ENCODE results near the gene MFN2. TPM values are rescaled to one million over a fixed set of nuclear protein-coding genes. Genes with fewer than 3 reads are reported as not detected.
"Not testable (repeated sequence)": the region's sequence is repeated elsewhere in the genome, so short reads cannot be mapped to it uniquely, and the experiment has no call there.

MFN2 gene
- total and polyA plus RNA-seq, 11 donors, result 263 to 900 (median 625) TPM

GRCh38 chr1:12029720-12030339, 49.6 kb downstream of the MFN2 start:
- WGBS, 4 donors, result 92 to 97% (median 94%) methylated on average over 21 to 32 of the region's 32 CpGs
- intact Hi-C loops (cut with DNase I), result loop anchor here in 4 of 10 donors (5.0 to 10.0 kb wide), 5 partner anchors 52 to 193 kb away; no protein-coding TSS in a partner anchor
- H3K4me3 ChIP-seq, result no peak overlapping the region
- H3K36me3 ChIP-seq, result peaks cover 0 to 78% (median 42%) of the 10 kb centered on the region in 9 donors
- no peak overlapping the region for H3K27ac ChIP-seq
- H3K4me1 ChIP-seq, result peaks cover 0 to 6% (median 0%) of the 10 kb centered on the region in 12 donors
- ATAC-seq (peak in 1 of 4 donors; percentile 14), DNase-seq (no peak)
- no peaks in the 10 kb centered on the region for H3K27me3 ChIP-seq
- no peaks in the 10 kb centered on the region for H3K9me3 ChIP-seq
- TF ChIP-seq, protein P1, sequence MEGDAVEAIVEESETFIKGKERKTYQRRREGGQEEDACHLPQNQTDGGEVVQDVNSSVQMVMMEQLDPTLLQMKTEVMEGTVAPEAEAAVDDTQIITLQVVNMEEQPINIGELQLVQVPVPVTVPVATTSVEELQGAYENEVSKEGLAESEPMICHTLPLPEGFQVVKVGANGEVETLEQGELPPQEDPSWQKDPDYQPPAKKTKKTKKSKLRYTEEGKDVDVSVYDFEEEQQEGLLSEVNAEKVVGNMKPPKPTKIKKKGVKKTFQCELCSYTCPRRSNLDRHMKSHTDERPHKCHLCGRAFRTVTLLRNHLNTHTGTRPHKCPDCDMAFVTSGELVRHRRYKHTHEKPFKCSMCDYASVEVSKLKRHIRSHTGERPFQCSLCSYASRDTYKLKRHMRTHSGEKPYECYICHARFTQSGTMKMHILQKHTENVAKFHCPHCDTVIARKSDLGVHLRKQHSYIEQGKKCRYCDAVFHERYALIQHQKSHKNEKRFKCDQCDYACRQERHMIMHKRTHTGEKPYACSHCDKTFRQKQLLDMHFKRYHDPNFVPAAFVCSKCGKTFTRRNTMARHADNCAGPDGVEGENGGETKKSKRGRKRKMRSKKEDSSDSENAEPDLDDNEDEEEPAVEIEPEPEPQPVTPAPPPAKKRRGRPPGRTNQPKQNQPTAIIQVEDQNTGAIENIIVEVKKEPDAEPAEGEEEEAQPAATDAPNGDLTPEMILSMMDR (IDR thresholded peaks at IDR 0.05), result no peak
- TF ChIP-seq POLR2A (IDR thresholded peaks at IDR 0.05), result no peak

- DNase-seq (peak in 3 of 5 donors; percentile 37 to 68 (median 48)), ATAC-seq (peak; percentile 57 to 82 (median 72))
- Histone ChIP-seq H3K36me3 (peaks cover 0 to 63% (median 31%) of the 10 kb centered on the region in 9 donors), H3K4me3 (no peak overlapping the region), H3K4me1 (peaks cover 0 to 6% (median 0%) of the 10 kb centered on the region in 12 donors), H3K27me3 (no peaks in the 10 kb centered on the region), H3K27ac (no peak overlapping the region), H3K9me3 (no peaks in the 10 kb centered on the region)
- 77 to 91% (median 79%) methylated on average over 12 to 20 of the region's 20 CpGs for WGBS, 4 donors
- intact Hi-C loops (cut with DNase I), result loop anchor here in 4 of 10 donors (5.0 to 10.0 kb wide), 5 partner anchors 51 to 194 kb away; no protein-coding TSS in a partner anchor
- TF ChIP-seq, protein P1 (IDR thresholded peaks at IDR 0.05), result peak; percentile 39 to 65 (median 55)
- no peak for TF ChIP-seq POLR2A (IDR thresholded peaks at IDR 0.05)
Measured at GRCh38 chr1:12031039-12031980, 51.1 kb downstream of the MFN2 start.

GRCh38 chr1:12032161-12032621, 51.9 kb downstream of the MFN2 start:
- TF ChIP-seq POLR2A (IDR thresholded peaks at IDR 0.05), result no peak
- TF ChIP-seq, protein P1 (IDR thresholded peaks at IDR 0.05), result no peak
- Histone ChIP-seq H3K4me3 (no peak overlapping the region), H3K4me1 (peaks cover 0 to 6% (median 0%) of the 10 kb centered on the region in 12 donors), H3K9me3 (no peaks in the 10 kb centered on the region), H3K27me3 (no peaks in the 10 kb centered on the region), H3K27ac (no peak overlapping the region), H3K36me3 (peaks cover 0 to 54% (median 28%) of the 10 kb centered on the region in 9 donors)
- ATAC-seq (no peak), DNase-seq (no peak)
- 81 to 86% (median 85%) methylated on average over 8 to 10 of the region's 10 CpGs for WGBS, 4 donors
- intact Hi-C loops (cut with DNase I), result loop anchor here in 4 of 10 donors (5.0 to 10.0 kb wide), 5 partner anchors 50 to 195 kb away; no protein-coding TSS in a partner anchor

GRCh38 chr1:12033441-12033840, 53.2 kb downstream of the MFN2 start:
- ATAC-seq, H3K4me1 ChIP-seq, H3K9me3 ChIP-seq, DNase-seq, H3K27me3 ChIP-seq, H3K4me3 ChIP-seq: not testable (repeated sequence)
- H3K27ac ChIP-seq, result peak overlapping the region in 2 of 12 donors; percentile 3 to 43
- 85 to 94% (median 91%) methylated on average over 5 of the region's 5 CpGs for WGBS, 4 donors
- peaks cover 0 to 42% (median 17%) of the 10 kb centered on the region in 9 donors for H3K36me3 ChIP-seq
- intact Hi-C loops (cut with DNase I), result loop anchor here in 4 of 10 donors (5.0 to 10.0 kb wide), 5 partner anchors 49 to 196 kb away; no protein-coding TSS in a partner anchor

Data from heart left ventricle (tissue), 16 donors.